B cell (primary cell): ENCODE measurements around the gene DQX1. TPM values are rescaled to one million over a fixed set of nuclear protein-coding genes. Genes with fewer than 3 reads are reported as not detected.

ENCODE experiments used
- ATAC-seq: fragments of 200-7000 bp; cut with Tn5 transposase; one replicate; pipeline ENCODE4 v1.10.0; 2021; ENCODE audit warnings: low read depth, mild to moderate bottlenecking, moderate number of reproducible peaks, moderate library complexity
- CTCF ChIA-PET: fragments of 350-600 bp; sonication (Branson Sonifier 250); formaldehyde crosslinking; loops from one replicate; lab custom pipeline; 2021; ENCODE audit warnings: antibody characterized with exemption, inconsistent platforms; lab: Charles Lee
- POLR2A ChIA-PET: fragments of 350-600 bp; sonication (Branson Sonifier 250); formaldehyde crosslinking; loops from one replicate; lab custom pipeline; 2021; ENCODE audit warnings: antibody characterized with exemption; lab: Charles Lee
- DNase-seq: peaks from one replicate; pipeline ENCODE4 v3.0.0; 2013
- H2AFZ ChIP-seq: 2 replicates; pipeline ENCODE4 v1.6.1; 2012; ENCODE audit warnings: mild to moderate bottlenecking, low read depth, low read length; ENCODE audit not compliant: insufficient read depth, poor library complexity, severe bottlenecking
- H3K27ac ChIP-seq, 2 donors: 1 replicate in 1 of 2; 2 replicates in 1 of 2; pipeline ENCODE4 v1.5.1; 2012 to 2013; ENCODE audit warnings: low read length in 2 of 2, mild to moderate bottlenecking in 2 of 2, moderate library complexity in 1 of 2
- H3K27me3 ChIP-seq, 4 experiments: fragments of 200-600 bp in 1 of 4; sonication (generic) in 1 of 4; replicated peaks in 1 of 4; 1 replicate in 2 of 4; 2 replicates in 2 of 4; pipeline versions ENCODE4 v1.6.1 to v1.7.0; 2013 to 2016; ENCODE audit warnings: low read length in 3 of 4, mild to moderate bottlenecking in 2 of 4, mixed read lengths in 1 of 4, moderate library complexity in 1 of 4; ENCODE audit not compliant: insufficient read depth in 4 of 4, control insufficient read depth in 3 of 4; ENCODE audit errors: control extremely low read depth in 1 of 4
- H3K36me3 ChIP-seq, 2 experiments: replicated peaks in 1 of 2; 1 replicate in 1 of 2; 2 replicates in 1 of 2; pipeline versions ENCODE4 v1.6.1 to v1.7.1; 2013; ENCODE audit warnings: low read length in 1 of 2; ENCODE audit not compliant: insufficient read depth in 2 of 2, control insufficient read depth in 1 of 2; ENCODE audit errors: control extremely low read depth in 1 of 2, extremely low read depth in 1 of 2
- H3K4me1 ChIP-seq, 2 donors: fragments of 200-600 bp in 1 of 2; sonication (generic) in 1 of 2; 1 replicate in 1 of 2; 2 replicates in 1 of 2; pipeline versions ENCODE4 v1.5.1 to v1.6.1; 2013 to 2017; ENCODE audit warnings: low read length in 2 of 2; ENCODE audit not compliant: control insufficient read depth in 2 of 2, insufficient read depth in 2 of 2
- H3K4me2 ChIP-seq: replicated peaks from 2 replicates; pipeline ENCODE3; 2012; ENCODE audit warnings: mild to moderate bottlenecking, low read depth, low read length; ENCODE audit not compliant: poor library complexity, severe bottlenecking
- H3K4me3 ChIP-seq, 5 experiments: fragments of 200-600 bp in 1 of 5; sonication (generic) in 1 of 5; 1 replicate in 3 of 5; 2 replicates in 2 of 5; pipeline versions ENCODE4 v1.5.1 to v1.7.0; 2011 to 2016; ENCODE audit warnings: low read length in 4 of 5, mild to moderate bottlenecking in 4 of 5, low read depth in 2 of 5, control low read depth in 1 of 5, moderate library complexity in 1 of 5; ENCODE audit not compliant: insufficient read depth in 1 of 5; ENCODE audit errors: control extremely low read depth in 1 of 5, extremely low read depth in 1 of 5
- H3K79me2 ChIP-seq: fragments of 200-600 bp; sonication (generic); one replicate; pipeline ENCODE4 v1.6.0; 2016; ENCODE audit warnings: low read length; ENCODE audit not compliant: control insufficient read depth, insufficient read depth
- H3K9ac ChIP-seq: fragments of 200-600 bp; sonication (generic); 2 replicates; pipeline ENCODE4 v1.6.1; 2017; ENCODE audit warnings: mild to moderate bottlenecking, low read length, moderate library complexity
- H3K9me3 ChIP-seq, 3 donors: one replicate each; pipeline versions ENCODE4 v1.6.1 to v1.7.1; 2013; ENCODE audit warnings: low read length in 2 of 3; ENCODE audit not compliant: control insufficient read depth in 2 of 3, insufficient read depth in 1 of 3; ENCODE audit errors: control extremely low read depth in 1 of 3
- H4K20me1 ChIP-seq: 2 replicates; pipeline ENCODE4 v1.6.0; 2012; ENCODE audit warnings: mild to moderate bottlenecking, low read length; ENCODE audit not compliant: insufficient read depth, control insufficient read depth, poor library complexity, severe bottlenecking
- H3K27ac Mint-ChIP-seq: one replicate; pipeline ENCODE4 v1.8.0; 2021; ENCODE audit warnings: mixed read lengths
- H3K27me3 Mint-ChIP-seq: one replicate; pipeline ENCODE4 v1.8.0; 2021; ENCODE audit warnings: mixed read lengths
- H3K4me1 Mint-ChIP-seq: one replicate; pipeline ENCODE4 v1.8.0; 2021; ENCODE audit warnings: mixed read lengths
- H3K4me3 Mint-ChIP-seq: one replicate; pipeline ENCODE4 v1.8.0; 2021; ENCODE audit warnings: mixed read lengths
- H3K9me3 Mint-ChIP-seq: one replicate; pipeline ENCODE4 v1.8.0; 2022; ENCODE audit warnings: mixed read lengths; ENCODE audit not compliant: insufficient read depth
- EZH2 ChIP-seq: IDR thresholded peaks from 2 replicates; pipeline ENCODE4 v1.6.1; 2012; ENCODE audit warnings: borderline replicate concordance, low read depth, mild to moderate bottlenecking, moderate library complexity, low read length; ENCODE audit not compliant: insufficient read depth, poor library complexity, severe bottlenecking
- WGBS: methylation state at CpG from one replicate; pipeline ENCODE4 v1.1.5; 2013; ENCODE audit warnings: missing lambda C conversion rate; ENCODE audit not compliant: insufficient coverage; 5-methylcytosine and 5-hydroxymethylcytosine counted together
- intact Hi-C: fragments of 100-400 bp; cut with micrococcal nuclease; formaldehyde crosslinking; loops from one replicate; pipeline ENCODE4 v1.10.0; 2022
- polyA plus RNA-seq: library from polyadenylated mRNA; depleted of rRNA; stranded (reverse); fragments of >200 nt; gene quantifications from 2 replicates; pipeline ENCODE4 v1.2.3, GENCODE V29; 2012
- total RNA-seq, 2 donors: library from RNA; stranded (reverse); fragments of 120-200 nt in 1 of 2; gene quantifications; 1 replicate in 1 of 2; 2 replicates in 1 of 2; pipeline versions ENCODE4 v1.2.3 to v1.2.4, GENCODE V29; 2013 to 2022
- TF ChIP-seq, protein P1 (sequence below): fragments of 200-600 bp; IDR thresholded peaks from one replicate; pipeline ENCODE4 v1.8.0; 2022; ENCODE audit warnings: antibody characterized with exemption, mild to moderate bottlenecking

The DQX1 gene
- total and polyA plus RNA-seq, 2 donors (not counting 1 experiment from before 2014, with no cell fraction given) = 0.46 to 0.57 TPM

DNA sequence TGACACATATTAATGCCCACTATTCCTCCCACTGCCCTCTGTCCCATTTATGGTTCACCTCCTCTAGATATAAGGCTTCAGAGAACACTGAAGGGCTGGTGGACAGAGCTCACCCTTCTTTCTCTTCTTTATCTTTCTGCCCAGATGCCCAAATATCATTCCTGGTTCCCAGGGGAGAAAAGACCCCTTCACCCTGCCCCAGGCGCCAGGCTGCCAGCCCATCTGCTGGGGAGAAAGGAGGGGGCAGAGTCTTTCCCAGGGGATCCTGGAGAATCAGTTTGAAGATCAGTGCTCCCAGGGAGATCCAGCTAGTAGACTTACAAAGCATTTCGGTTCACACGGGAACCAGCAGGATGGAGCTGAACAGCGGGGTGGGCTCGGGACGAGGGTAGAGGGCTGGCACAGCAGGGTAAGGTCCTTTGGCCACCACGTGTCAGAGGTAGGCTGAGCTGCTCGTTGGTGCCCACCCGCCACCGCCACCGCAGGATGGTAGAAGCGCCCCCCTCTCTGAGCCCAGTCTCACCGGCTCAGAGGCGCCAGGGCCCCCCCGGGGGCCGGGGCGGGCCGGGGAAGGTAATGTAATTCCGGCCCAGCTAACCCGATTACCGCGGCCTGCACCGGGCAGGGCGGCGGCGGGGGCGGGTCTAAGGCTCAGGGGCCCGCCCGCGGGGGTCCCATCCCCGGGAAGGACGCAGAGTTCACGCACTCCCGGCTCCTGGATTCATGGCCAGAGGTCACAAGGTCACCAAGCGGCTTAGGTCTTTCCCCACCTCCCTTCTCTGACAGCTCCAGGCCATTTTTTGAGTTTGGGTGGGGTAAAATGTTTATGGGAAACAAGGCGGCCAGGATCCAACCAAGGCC lies 13.1 kb downstream of the DQX1 start:
- Mint-ChIP-seq H3K27me3 (peaks cover 51% of the 10 kb centered on the region), H3K4me3 (peak overlapping the region; percentile 60), H3K9me3 (no peaks in the 10 kb centered on the region), H3K4me1 (peaks cover 36% of the 10 kb centered on the region), H3K27ac (peak overlapping the region; percentile 53)
- Histone ChIP-seq H3K4me3 (no peak overlapping the region), H4K20me1 (peaks cover 6% of the 10 kb centered on the region), H3K36me3 (no peaks in the 10 kb centered on the region), H3K4me2 (no peak overlapping the region), H3K4me1 (peaks cover 42 to 47% of the 10 kb centered on the region in 2 donors), H3K27ac (no peak overlapping the region), H3K27me3 (peaks cover 2 to 75% (median 48%) of the 10 kb centered on the region in 4 experiments), H2AFZ (no peak overlapping the region), H3K9ac (no peak overlapping the region), H3K79me2 (no peaks in the 10 kb centered on the region), H3K9me3 (peaks cover 0 to 31% (median 0%) of the 10 kb centered on the region in 3 donors)
- no peak for ATAC-seq
- CTCF ChIA-PET = interaction anchor here (0.5 to 1.5 kb wide), 3 partner anchors 15 to 74 kb away, joined by 4 read pairs; no protein-coding TSS in a partner anchor
- POLR2A ChIA-PET = interaction anchor here (1.4 kb wide), 1 partner anchor 13 kb away, joined by 4 read pairs; the partner anchor contains the start of gene DQX1
- no peak for DNase-seq
- TF ChIP-seq EZH2 = no peak
- TF ChIP-seq, protein P1, sequence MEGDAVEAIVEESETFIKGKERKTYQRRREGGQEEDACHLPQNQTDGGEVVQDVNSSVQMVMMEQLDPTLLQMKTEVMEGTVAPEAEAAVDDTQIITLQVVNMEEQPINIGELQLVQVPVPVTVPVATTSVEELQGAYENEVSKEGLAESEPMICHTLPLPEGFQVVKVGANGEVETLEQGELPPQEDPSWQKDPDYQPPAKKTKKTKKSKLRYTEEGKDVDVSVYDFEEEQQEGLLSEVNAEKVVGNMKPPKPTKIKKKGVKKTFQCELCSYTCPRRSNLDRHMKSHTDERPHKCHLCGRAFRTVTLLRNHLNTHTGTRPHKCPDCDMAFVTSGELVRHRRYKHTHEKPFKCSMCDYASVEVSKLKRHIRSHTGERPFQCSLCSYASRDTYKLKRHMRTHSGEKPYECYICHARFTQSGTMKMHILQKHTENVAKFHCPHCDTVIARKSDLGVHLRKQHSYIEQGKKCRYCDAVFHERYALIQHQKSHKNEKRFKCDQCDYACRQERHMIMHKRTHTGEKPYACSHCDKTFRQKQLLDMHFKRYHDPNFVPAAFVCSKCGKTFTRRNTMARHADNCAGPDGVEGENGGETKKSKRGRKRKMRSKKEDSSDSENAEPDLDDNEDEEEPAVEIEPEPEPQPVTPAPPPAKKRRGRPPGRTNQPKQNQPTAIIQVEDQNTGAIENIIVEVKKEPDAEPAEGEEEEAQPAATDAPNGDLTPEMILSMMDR = no peak
- intact Hi-C loops = no loop called here
- WGBS = 13% methylated on average over 35 of the region's 36 CpGs
